Uterus (tissue), 4 donors: ENCODE results near the gene TMEM151A. TPM values are rescaled to one million over a fixed set of nuclear protein-coding genes. Genes with fewer than 3 reads are reported as not detected.

Experiments
- DNase-seq, 2 donors: peaks; one replicate each; pipeline ENCODE4 v3.0.0-alpha.2; 2019 to 2020
- H3K27ac ChIP-seq, 2 donors: fragments of 200-600 bp; sonication (generic); 1 replicate in 1 of 2; 2 replicates in 1 of 2; pipeline ENCODE4 v1.5.1; 2016 to 2018
- H3K27me3 ChIP-seq, 2 donors: fragments of 200-600 bp; sonication (generic); one replicate each; pipeline ENCODE4 v1.5.1; 2018 to 2019; ENCODE audit warnings: control low read depth in 1 of 2
- H3K36me3 ChIP-seq, 2 donors: fragments of 200-600 bp; sonication (generic); one replicate each; pipeline ENCODE4 v1.5.1; 2019; ENCODE audit warnings: control low read depth in 1 of 2
- H3K4me1 ChIP-seq, 2 donors: fragments of 200-600 bp; sonication (generic); one replicate each; pipeline ENCODE4 v1.5.1; 2018 to 2019; ENCODE audit warnings: control low read depth in 1 of 2
- H3K4me3 ChIP-seq, 2 donors: fragments of 200-600 bp; sonication (generic); 1 replicate in 1 of 2; 2 replicates in 1 of 2; pipeline ENCODE4 v1.5.1; 2018 to 2019; ENCODE audit warnings: mild to moderate bottlenecking in 1 of 2
- H3K9me3 ChIP-seq, 2 donors: fragments of 200-600 bp; sonication (generic); one replicate each; pipeline ENCODE4 v1.5.1; 2019; ENCODE audit warnings: control low read depth in 1 of 2
- POLR2A ChIP-seq, 2 donors: fragments of 450-650 bp; IDR thresholded peaks; one replicate each; pipeline ENCODE4 v1.6.1; 2016; ENCODE audit warnings: antibody characterized with exemption in 2 of 2, mild to moderate bottlenecking in 1 of 2, moderate library complexity in 1 of 2
- intact Hi-C: fragments of 100-400 bp; cut with DNase I; formaldehyde crosslinking; loops from one replicate; pipeline ENCODE4 v1.15.1; 2023; ENCODE audit warnings: low total_unique reads
- total RNA-seq, 4 donors: library from RNA; depleted of rRNA in 3 of 4; stranded (reverse); fragments of >200 nt in 3 of 4; gene quantifications; one replicate each; pipeline versions ENCODE4 v1.1.0 to v1.2.4, GENCODE V29; 2014 to 2023
- TF ChIP-seq, protein P1 (sequence below), 4 experiments: fragments of 200-600 bp in 2 of 4; fragments of 450-650 bp in 2 of 4; sonication (generic) in 2 of 4; IDR thresholded peaks; one replicate each; pipeline ENCODE4 v1.5.1; 2016 to 2019; ENCODE audit warnings: antibody characterized with exemption in 4 of 4, mild to moderate bottlenecking in 2 of 4, moderate library complexity in 1 of 4
- donor health status: DM: yes; HTN: yes; CAD: no.

Gene TMEM151A
- total RNA-seq, 4 donors from 2014 or later = 0.27 TPM; not detected in 3

DNA sequence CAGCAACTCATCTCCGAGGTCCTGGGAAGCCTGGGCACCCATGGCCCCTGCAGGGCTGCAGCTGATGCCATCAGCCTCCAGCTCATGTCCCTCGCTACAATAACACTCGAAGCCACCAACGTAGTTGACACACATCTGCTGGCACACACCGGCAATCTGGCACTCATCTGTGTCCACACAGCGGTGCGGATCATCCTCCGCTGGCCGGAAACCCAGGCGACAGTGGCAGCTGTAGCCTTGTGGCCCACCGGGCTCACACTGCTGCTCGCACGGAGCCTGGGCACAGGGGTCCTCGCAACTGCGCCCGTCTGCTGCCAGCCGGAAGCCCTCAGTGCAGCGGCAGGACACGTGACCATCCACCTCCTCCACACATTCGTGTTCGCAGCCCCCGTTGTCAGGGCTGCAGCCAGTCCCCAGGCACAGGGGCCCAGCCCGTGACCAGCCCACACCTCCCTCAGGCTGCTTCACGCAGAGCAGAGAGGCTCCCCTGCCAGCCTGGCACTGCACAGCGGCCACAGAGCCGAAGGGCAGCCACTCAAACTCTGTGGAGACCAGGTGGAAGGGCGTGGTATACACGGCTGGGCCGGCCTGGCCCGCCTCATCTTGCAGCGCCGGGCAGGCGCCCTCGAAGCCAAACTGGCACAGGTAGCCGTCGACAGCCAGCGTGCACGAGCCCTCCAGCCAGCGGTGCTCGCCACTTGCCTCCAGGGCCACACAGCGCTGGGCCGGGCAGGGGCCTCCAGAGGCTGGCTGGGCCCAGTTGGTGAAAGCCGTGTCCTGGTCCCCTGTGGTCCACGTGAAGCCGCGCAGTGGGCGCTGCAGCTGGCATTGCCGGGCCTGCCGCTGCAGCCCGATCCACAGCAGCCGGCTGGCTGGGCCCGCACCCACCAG, 24.5 kb downstream of the TMEM151A start:
- intact Hi-C loops = no loop called here
- peak overlapping the region; percentile 24 to 48 for H3K4me3 ChIP-seq

DNA sequence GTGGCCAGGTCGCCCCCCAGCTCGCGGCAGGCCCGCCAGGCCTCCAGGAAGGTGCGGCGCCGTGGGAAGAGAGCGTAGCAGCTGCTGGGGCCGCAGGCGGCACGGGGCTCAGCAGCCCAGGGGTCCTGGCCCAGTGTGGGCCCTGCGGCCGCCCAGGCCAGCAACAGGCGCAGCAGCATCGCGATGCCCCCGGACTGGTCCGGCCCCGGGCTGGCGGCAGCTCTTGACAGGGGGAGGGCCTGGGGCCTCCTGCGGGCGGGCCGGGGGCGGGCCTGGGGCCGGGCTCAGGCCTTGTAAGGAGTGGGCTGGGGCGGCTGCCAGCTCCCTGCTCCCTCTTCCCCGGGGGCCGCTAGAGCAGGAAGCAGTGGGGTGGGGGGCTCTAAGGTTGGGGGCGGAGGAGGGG, 25.2 kb downstream of the TMEM151A start, which contains the start of gene CD248:
Gene CD248, minus strand, starts transcription at position 196 of the 403 bp plus-strand sequence. Its CDS starts 17 bp downstream, at position 179.
- peak within 1 kb of the TSS; percentile 86 to 93 for H3K27ac ChIP-seq
- DNase-seq = peak; percentile 79 to 81
- H3K9me3 ChIP-seq = no peaks in the 10 kb centered on the region
- peak within 1 kb of the TSS; percentile 25 to 48 for H3K4me3 ChIP-seq
- no peaks in the 10 kb centered on the region for H3K36me3 ChIP-seq
- intact Hi-C loops = no loop called here
- H3K27me3 ChIP-seq = no peaks in the 10 kb centered on the region
- TF ChIP-seq, protein P1, sequence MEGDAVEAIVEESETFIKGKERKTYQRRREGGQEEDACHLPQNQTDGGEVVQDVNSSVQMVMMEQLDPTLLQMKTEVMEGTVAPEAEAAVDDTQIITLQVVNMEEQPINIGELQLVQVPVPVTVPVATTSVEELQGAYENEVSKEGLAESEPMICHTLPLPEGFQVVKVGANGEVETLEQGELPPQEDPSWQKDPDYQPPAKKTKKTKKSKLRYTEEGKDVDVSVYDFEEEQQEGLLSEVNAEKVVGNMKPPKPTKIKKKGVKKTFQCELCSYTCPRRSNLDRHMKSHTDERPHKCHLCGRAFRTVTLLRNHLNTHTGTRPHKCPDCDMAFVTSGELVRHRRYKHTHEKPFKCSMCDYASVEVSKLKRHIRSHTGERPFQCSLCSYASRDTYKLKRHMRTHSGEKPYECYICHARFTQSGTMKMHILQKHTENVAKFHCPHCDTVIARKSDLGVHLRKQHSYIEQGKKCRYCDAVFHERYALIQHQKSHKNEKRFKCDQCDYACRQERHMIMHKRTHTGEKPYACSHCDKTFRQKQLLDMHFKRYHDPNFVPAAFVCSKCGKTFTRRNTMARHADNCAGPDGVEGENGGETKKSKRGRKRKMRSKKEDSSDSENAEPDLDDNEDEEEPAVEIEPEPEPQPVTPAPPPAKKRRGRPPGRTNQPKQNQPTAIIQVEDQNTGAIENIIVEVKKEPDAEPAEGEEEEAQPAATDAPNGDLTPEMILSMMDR (IDR thresholded peaks at IDR 0.05) = peak in 1 of 4 experiments; percentile 22
- peak; percentile 59 to 70 for TF ChIP-seq POLR2A (IDR thresholded peaks at IDR 0.05)
- peaks cover 0 to 16% of the 10 kb centered on the region in 2 donors for H3K4me1 ChIP-seq

More for the DNA sequence above, 24.5 kb downstream of the TMEM151A start:
- Histone ChIP-seq H3K27me3 (no peaks in the 10 kb centered on the region), H3K9me3 (no peaks in the 10 kb centered on the region), H3K4me1 (peaks cover 0 to 16% of the 10 kb centered on the region in 2 donors), H3K36me3 (no peaks in the 10 kb centered on the region), H3K27ac (peak overlapping the region; percentile 86 to 93)
- DNase-seq = peak in 1 of 2 donors; percentile 38
- TF ChIP-seq POLR2A (IDR thresholded peaks at IDR 0.05) = no peak
- TF ChIP-seq, protein P1 (IDR thresholded peaks at IDR 0.05) = no peak

DNA sequence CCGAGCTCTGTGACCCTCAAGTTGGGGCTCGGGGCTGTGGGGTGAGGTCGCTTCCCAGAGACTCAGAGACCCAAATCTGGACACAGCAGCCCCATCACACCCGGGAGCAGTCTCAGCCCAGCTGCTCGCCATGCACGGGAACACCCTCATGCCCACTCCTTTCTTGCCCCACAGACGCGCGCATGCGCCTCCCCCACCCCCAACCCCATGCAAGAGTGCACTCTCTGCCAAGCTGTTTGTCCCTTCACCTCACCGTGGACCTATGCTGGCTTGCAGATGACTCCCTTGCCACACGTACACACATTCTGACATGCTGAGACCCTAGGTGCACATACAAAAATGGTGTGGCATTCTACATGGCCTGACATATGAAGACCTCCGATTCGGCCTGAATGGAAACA, 25.6 kb downstream of the TMEM151A start:
- Histone ChIP-seq H3K27me3 (no peaks in the 10 kb centered on the region), H3K36me3 (no peaks in the 10 kb centered on the region), H3K9me3 (no peaks in the 10 kb centered on the region), H3K4me3 (peak overlapping the region; percentile 25 to 48), H3K4me1 (peaks cover 0 to 16% of the 10 kb centered on the region in 2 donors), H3K27ac (peak overlapping the region; percentile 82 to 93)
- TF ChIP-seq POLR2A (IDR thresholded peaks at IDR 0.05) = no peak
- TF ChIP-seq, protein P1 (IDR thresholded peaks at IDR 0.05) = no peak
- peak; percentile 59 to 65 for DNase-seq
- intact Hi-C loops = no loop called here

DNA sequence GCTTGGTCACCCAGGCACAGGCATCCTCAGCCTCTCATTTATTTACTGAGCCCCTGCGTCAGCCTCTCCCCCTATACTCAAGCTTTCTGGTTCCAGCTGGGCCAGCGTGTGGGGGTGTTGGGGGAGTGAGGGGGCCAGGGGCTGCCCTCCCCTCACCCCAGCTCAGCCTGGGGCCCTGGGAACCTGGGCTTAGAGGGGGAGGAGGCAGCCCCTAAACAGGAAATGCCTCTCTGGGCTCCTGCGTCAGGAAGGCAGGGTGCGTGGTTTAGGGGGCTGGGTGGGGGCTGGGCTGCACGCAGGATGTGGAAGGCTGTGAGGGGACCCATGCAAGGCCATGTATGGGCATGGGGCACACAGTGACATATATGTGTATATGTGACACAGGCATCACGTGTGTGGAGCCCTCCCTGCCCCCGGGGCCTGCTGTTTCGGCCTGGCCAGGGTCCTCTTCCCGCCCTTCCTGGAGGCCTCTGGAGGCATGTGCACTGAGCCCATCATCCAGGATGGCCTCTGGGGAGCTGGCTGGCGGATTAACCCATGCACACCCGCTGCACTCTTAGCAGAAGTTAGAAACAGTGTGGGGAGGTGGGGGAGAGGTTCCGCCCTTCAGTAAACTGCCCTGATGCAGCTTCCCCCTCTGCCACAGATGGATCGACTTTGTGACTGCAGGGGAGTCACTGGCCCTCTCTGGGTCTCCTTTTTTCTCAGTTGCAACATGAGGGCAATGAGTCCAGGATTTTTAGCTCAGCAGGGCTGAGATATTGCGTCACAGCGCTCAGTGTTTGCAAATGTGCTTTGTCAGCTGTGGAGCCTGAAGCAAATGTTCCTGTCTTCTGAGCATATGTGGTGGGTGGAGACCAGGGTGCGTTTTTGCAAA, 26.3 kb downstream of the TMEM151A start:
- Histone ChIP-seq H3K27me3 (no peaks in the 10 kb centered on the region), H3K9me3 (no peaks in the 10 kb centered on the region), H3K36me3 (no peaks in the 10 kb centered on the region), H3K4me3 (peak overlapping the region in 1 of 2 donors; percentile 48), H3K4me1 (peaks cover 0 to 15% of the 10 kb centered on the region in 2 donors), H3K27ac (peak overlapping the region; percentile 82 to 93)
- no peak for TF ChIP-seq POLR2A (IDR thresholded peaks at IDR 0.05)
- TF ChIP-seq, protein P1 (IDR thresholded peaks at IDR 0.05) = no peak
- intact Hi-C loops = no loop called here
- DNase-seq = peak; percentile 79 to 81
